GM19397 (cell line): ENCODE results near the gene ITFG1.

Experiments
- ATAC-seq: cut with Tn5 transposase; IDR thresholded peaks from one replicate; pipeline ENCODE4 v1.9.1; 2021; ENCODE audit warnings: mild to moderate bottlenecking, moderate library complexity; ENCODE audit not compliant: unreplicated experiment

ITFG1 gene

DNA sequence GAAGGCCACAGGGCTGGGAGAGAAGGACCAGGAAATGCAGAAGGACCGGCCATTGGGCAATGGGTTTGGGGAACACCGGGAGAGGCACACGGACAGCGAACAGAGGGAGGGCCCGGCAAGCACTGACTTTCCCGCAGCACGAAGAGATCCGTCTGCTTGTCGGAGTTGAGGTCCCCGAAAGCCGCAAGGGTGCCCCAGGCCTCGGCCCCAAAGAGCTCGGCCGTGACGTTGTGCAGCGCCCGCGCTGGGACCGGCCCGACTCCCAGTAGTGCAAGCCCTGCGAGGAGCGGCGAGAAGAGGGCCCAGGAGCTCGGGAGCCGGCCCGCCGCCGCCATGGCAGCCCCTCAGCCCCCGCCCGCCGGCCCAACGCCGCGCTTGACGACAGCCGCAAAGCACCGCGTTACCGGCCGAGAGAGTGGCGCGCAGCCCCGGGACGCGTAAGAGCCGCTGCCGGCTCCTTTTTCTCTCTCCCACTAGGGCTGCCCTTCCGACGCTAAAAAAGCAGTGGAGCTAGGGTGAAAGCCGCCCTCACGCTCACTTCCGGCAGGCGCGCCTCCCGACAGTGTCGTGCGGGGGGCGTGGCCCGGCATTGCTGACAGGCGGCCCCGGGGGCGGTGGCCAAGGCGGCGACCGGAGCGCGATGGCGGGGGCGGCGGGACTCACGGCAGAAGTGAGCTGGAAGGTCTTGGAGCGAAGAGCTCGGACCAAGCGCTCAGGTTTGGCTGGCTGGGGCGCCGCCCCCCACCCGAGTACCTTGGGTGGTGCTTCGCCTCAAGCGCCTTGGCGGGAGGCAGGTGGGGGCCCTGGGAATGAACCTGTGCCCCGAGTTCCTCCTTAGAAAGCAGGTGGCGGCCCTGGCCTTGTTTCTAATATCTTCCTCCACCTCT is at the start of gene ITFG1, which contains the start of gene PHKB:
Gene ITFG1 (minus strand): TSS at position 353 of the 887 bp plus-strand sequence. CDS start 18 bp downstream, at position 335.
Gene PHKB (plus strand): TSS at position 621 of the 887 bp plus-strand sequence. CDS start 20 bp downstream, at position 641.
- ATAC-seq: peak; percentile 81

DNA sequence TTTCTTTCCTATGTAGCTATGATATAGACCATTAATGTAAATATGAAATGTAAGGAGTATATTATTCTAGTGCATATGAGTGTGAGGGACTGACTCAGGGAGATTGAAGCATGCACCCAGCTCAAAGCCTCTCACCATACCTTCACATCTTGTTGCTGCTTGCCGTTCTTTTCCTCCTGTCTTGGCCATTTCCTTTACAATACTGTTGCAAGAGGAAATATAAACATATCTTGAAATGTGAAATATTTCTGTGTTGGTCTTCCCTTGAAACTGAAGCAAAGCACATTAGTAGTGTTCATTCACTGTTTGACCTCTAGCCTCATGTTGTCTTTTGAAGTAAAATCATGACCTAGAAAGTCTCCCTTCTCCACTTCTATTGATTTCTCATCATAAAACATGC is 46.8 kb upstream of the ITFG1 start:
- no peak for ATAC-seq

DNA sequence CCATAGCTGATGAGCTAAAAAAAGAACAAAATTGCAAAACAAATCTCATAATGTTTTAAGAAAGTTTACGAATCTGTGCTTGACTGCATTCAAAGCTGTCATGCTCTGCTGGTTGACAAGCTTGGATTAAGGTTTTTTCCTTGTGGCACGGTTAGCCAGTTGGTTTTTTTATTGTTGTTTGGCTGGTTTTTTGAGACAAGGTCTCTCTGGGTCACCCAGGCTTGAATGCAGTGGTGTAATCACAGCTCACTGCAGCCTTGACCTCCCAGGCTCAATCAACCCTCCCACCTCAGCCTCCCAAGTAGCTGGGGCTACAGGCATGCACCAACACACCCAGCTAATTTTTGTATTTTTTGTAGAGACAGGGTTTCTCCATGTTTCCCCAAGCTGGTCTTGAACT is 45.9 kb upstream of the ITFG1 start:
- peak; percentile 53 for ATAC-seq

DNA sequence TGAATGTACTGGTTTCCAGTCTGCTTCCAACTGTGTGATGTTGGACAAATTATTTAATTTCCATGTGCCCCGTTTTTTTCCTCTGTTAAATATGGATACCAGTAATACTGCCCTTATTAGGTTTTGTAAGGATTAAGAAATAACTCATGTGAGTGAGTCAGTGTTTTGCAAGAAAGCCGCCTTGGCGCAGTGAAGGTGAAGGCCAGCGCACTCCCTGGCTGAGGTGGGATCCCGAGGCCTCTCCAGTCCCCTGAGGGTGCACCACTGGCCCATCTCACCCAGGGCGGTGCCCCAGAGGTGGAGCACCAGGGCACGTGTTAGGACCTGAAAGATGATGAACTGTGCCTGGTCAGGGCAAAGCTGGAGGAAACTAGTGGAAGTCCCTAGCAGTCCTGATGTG is 43.7 kb upstream of the ITFG1 start:
- ATAC-seq: no peak

DNA sequence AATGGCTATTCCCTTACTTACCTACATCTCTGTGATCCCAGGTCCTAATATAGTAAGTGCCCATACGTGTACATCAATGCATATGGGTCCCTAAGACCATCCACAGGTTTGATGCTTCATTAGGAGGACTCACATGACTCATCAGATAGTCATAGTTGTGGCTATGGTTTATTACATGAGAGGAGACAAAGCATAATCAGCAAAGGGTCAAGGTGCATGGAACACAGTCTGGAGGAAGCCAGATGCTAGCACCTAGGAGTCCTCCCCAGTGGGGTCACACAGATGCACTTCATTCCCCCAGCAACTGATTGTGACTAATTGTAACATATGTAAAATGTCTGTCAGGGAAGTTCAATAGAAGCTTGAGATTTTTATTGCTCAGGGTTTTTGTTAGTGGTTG is 43.1 kb upstream of the ITFG1 start:
- ATAC-seq: no peak

DNA sequence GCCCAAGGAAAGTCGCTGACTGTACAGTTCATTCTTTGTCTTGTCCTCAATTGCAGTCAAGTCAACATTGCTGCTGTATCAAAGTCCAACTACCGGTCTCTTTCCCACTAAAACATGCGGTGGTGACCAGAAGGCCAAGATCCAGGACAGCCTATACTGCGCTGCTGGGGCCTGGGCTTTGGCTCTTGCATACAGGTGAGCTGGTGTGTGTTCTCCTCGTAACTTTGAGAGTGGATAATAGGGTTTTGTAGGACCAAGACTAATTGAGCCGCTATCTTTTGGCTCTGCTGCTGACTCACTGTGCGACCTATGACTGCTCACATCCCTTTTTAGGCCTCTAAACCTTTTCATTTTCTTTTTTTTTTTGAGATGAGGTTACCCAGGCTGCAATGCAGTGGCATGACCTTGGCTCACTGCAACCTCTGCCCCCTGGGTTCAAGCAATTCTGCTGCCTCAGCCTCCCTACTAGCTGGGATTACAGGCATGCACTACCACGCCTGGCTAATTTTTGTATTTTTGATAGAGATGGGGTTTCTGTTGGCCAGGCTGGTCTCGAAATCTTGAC is 38.9 kb upstream of the ITFG1 start:
- no peak for ATAC-seq

DNA sequence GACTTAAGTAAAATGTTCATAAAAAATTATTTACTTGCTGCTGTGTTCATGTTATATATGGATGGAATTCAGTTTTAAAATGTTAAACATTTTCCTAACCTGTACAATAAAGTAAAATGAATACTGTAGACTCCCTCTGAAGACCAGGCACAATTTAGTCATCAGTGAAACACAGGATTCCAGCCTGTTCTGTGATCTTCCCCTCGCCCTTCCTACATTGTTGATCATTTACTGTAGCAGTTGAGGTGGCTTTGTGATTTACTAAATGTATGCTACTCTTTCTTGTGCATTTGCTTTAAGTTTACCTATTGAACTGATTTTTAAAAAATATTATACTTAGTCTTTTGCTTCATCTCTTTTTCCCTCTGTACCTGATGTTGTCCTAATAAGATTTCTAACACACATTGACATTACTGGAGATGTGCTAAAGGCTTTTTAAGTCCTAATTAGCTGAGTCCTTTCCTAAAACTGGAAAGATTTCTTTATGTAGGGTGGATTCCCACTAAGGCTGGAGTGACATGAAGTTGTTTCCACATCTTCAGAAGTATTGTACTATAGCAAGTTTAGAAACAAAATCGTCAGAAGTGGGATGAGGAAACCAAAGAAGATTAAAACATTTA is 38.3 kb upstream of the ITFG1 start:
- ATAC-seq: no peak

DNA sequence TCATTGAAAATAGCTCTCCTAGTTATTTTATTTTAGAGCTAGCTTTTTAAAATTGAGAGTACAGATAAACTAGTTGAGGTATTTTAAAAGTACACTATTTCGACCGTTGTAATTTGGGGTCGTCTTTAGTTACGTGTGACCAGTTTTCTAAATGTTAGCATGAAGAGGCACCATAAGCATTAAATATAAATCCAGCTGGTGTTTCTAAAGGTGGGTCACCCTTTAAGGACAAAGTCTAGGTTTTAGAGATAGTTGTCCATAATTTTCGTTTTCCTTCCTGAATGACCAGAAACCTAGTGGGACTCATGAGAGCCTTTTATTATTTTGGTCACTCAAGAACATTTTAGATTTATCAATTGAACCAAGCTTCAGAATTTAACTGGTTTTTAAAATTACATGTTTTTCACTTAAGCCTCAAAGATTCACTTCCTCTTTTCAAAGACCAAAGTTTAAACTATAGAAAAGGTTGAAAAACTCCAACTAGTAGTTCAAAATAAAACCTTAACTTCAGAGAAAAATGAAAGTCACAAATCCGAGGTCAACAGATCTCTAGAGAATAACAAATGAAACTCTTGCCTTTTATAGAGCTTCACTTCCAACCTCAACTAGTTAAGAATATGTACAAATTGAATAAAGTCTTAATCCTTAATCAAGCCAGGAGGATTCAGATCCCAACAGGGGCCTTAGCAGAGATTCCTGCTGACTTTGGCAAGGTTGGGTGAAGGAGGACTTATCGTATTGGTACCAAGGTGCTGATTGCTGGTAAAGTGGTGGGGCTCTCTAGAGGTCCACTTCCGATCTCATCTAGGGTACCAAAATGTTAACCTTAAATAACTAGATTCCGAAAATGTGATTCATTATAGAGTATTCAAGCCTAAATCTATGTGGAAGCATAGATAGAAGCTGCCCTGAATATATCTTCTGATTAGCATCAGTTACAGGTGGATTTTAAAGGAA is 32.8 kb upstream of the ITFG1 start:
- peak; percentile 46 for ATAC-seq

DNA sequence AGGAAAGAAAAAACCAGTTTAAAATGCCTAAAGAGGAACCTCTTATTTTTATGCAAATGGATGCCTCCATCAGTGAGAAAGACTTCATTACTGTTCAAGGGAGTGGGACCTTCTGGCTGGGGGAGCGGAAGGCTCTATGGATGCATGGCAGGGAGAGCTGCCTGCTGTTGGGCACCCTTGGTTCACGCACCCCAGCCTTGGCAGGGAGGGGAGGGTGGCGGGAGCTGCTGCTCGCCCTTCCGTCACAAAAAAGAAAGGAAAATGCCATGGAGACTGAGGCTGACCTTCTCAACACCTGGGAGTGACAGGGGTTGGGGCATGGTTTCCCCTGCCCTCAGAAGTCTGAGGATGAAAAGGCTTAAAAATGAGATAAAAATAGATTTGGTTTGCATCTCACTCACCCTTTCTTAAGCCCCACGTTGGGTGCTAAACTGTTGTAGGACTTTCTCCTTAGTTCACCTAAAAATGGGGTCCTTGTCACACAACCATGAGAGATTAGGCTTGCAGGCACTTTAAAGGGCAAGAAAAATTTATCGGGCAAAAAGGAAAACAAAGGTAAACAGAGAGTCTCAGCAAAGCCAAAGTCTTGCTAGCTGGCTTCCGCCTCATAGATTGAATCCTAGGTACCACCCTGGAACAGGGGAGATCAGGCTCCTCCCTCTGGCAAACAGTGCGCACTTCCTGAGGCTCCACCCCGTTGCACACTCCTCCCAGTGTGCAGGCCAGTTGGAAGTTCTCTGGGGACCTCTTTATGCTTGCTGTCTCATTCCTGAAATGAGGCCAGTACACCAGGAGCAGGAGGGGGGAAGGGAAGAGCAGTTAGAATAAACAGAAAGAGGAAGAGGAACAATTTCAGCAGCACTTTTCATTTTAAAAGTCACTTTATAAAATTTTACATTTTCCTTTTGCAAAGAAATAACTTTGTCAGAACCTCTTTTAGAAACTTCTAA is 31.8 kb upstream of the ITFG1 start:
- peak; percentile 61 for ATAC-seq

DNA sequence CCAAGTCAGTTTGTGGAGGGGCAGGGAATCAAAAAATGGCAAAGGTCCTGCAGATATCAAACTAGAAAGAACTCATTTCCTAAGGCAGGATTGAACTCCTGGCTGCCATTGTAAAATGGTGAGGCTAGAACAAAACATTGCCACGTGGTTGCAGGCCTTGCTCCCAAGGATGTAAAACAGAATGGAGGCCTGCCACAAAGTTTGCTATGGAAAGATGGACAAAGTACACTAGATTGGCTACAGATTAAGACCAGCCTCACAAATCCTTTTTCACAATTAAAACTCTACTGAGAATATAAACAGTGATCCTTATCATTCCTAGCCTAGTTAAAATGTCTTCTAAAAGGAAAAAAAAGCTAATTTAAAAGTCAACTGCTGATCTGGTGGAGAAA is 31.2 kb upstream of the ITFG1 start:
- no peak for ATAC-seq

DNA sequence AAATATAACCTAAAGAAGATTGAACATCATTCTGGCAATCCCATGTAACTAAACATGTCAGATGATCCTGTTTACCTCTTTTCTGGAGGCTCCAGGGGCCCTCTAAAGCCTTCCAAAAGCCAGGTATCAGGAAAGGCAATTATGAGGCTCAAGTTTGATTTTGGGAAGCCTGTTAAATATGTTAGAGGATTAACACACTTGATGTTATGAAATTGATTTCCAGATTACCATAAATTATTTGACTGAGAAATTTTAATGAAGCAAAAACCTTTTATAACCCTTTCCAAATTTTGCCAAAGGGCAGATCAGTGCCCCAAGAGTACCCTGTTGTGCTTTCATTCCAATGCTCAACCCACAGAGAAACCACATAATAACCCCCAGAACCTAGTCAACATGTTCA is 29.6 kb upstream of the ITFG1 start:
- ATAC-seq: no peak

DNA sequence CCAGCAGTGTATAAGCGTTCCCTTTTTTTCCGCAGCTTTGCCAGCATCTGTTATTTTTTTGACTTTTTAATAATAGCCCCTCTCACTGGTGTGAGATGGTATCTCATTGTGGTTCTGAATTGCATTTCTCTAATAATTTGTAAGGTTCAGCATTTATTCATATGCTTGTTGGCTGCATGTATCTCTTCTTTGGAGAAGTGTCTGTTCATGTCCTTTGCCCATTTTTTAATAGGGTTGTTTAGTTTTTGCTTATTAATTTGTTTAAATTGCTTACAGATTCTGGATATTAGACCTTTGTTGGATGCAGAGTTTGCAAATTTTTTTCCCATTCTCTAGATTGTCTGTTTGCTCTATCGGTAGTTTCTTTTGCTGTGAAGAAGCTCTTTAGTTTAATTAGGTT is 27.2 kb upstream of the ITFG1 start:
- ATAC-seq: no peak

DNA sequence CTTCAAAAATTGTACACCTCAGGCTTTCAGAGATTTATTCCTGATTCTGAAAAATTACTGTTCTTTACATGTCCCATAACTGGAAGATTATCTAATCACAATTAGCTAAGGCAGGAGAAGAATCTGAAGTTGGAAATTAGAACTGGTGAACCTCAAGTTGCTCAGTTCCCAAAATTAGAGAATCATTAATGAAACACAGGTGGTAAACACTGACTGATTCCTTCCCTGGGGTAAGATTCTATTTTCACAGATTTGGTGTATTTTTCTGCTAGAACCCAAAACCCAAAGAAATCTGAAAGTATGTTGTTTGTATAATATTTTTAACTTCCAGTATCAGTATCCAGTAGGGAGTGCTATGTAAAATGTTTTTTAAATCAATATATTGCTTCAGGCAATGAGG is 26.0 kb upstream of the ITFG1 start:
- no peak for ATAC-seq

DNA sequence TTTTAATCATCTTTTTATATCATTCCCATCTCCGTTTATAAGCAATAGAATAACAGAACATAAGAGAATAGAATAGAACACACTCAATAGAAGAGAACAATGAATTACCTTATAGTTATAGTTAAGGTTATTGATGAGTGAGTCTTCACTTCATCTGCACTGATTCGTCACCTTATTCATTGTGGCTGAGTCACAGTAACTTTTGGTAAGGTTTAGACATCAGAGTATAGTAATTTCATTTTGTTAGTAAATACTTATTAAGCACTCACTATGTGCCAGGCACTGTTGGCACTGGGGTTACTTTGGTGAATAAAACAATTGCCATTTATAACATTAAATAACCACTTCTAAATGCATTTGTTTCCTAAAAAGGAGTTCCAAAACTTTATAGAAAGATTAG is 22.8 kb upstream of the ITFG1 start:
- no peak for ATAC-seq

DNA sequence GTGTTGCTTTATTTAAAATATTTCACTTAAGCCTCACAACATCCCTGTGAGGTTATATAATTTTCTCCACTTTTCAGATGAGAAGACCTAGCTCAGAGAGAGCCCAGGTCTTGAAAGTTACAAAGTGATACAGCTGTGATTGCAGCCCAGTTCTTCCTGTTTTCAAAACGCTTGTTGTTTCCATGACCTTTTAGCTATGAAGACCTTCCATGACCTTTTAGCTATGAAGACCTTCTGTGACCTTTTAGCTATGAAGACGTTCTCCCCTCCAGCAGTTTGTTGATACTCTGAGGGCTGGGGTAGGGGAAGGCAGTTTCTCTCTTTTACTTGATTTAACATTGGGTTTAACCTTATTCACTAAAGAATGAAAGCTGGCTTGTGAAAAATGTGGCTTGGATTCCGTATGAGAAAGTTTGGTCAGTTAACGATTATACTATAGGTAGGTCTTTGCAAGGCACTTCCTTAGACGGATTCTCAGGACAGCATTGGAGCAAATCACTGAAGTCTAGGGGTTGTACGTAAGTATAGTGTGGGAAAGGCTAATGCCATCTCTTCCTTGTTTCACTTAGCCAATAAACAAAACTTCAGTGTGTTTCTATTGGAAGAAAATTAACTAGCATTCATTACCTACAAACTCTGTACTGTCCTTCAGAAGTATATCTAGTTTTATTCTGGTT is 21.0 kb upstream of the ITFG1 start:
- ATAC-seq: no peak

DNA sequence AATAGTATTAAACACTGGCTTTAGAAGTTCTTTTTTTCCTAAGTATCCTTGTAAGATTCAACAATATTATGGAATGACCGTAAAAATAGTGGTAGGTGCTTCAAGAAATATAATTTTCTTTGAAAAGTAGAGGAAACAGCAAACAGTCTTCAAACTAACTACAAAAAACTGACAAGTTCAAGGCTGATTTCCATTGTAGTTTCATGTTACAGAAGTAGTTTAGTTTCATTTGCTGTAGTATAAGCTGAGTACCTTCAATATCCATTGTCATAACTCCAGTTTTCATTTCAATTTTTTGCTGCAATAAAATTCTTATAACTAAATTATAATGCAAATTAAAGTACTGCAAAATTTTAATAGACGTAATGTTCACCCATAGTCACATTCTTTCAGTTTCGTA is 19.5 kb upstream of the ITFG1 start:
- ATAC-seq: no peak

DNA sequence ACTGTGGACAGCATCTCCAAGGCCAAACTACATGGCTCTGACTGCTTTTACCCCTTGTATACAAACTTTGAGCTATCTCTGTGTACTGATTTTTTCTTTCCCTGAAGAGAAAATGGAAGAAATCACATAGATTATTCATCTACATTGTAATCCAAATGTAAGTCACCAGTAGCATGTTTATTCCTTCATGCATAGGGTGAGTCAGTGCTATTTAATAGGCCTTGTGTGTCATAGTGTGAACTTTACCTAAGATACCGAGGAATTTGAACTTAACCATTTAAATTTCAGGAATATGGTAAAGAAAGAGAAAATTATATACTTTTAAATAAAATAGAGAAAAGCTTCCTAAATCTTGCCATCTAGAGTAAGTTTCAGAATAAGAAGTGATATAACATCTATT is 16.8 kb upstream of the ITFG1 start:
- ATAC-seq: no peak

DNA sequence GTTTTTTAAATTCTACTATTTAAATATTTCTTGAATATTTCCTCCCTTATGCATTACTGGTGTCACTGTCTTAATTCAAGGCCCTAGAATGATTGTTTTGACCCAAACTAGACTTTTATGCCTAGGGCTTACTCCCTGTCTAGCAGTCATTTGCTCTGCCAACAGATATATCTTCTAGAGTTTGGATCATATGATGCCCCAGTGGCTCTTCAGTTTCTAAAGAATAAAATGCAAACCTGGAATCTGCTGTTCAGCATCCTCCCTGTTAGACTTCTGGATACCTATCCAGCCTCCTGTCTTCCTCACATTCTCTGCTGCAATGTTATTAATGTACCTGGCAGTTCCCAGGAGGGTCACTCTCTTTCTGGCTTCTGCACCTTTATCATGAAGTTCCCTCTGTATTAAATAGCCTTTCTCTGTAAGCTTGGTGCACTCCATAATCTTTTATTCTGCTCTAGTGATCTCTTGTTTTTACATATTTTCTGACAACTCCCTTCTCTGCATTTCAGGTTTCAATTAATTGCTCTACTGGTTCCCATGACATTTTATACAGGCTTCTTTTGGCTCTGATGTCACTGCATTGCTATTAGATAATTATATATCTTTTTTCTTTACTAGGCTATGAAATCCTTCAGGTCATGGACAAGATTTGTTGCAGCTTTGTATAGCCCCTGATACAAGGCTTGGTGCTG is 15.9 kb upstream of the ITFG1 start:
- no peak for ATAC-seq

DNA sequence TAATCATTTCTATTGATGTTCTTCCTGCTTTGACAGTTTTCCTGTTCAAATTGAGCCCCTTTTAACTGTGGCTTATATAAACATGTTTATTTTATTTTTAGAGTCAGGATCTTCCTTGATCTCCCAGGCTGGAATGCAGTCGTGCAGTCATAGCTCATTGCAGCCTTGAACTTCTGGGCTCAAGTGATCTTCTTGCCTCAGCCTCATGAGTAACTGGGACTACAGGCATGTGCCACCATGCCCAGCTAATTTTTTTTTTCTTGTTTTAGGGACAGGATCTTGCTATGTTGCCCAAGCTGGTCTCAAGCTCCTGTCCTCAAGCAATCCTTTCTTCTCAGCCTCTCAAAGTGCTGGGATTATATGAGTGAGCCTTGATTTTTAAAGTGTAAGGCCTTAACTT is 14.9 kb upstream of the ITFG1 start:
- no peak for ATAC-seq
